GM12873 (cell line): ENCODE data around the gene ABCC5.

Source experiments
- CTCF ChIP-seq: IDR thresholded peaks from 2 replicates; pipeline ENCODE4 v1.5.1; 2012; ENCODE audit warnings: low read depth, mild to moderate bottlenecking, moderate library complexity, low read length, control low read depth; ENCODE audit not compliant: insufficient read depth; ENCODE audit errors: missing control alignments

ABCC5 gene

GRCh38 chr3:184011937-184012889 is 5.5 kb downstream of the ABCC5 start:
- no peak for TF ChIP-seq CTCF

- TF ChIP-seq CTCF: no peak
Measured at GRCh38 chr3:184011230-184011876, 6.3 kb downstream of the ABCC5 start.

GRCh38 chr3:184008161-184008560 is 9.5 kb downstream of the ABCC5 start:
- TF ChIP-seq CTCF: no peak

GRCh38 chr3:184005941-184006507 is 11.7 kb downstream of the ABCC5 start:
- TF ChIP-seq CTCF: no peak

GRCh38 chr3:184004476-184004875 is 13.2 kb downstream of the ABCC5 start:
- TF ChIP-seq CTCF: no peak

- TF ChIP-seq CTCF: no peak
Measured at GRCh38 chr3:184003187-184003967, 14.3 kb downstream of the ABCC5 start.
